ENCODE measurements around the gene PTPRK. TPM values are rescaled to one million over a fixed set of nuclear protein-coding genes. Genes with fewer than 3 reads are reported as not detected.
A peak's percentile ranks its signal among the peaks of the same experiment; 100 is the strongest.

PTPRK gene
- total RNA-seq (ENCODE audit: low replicate concordance), result 27.1 and 70.2 TPM in 2 replicates

GRCh38 chr6:128520436-128521281 lies at the start of gene PTPRK:
TSS of gene PTPRK (minus strand) at chr6:128520599. CDS start at chr6:128520358, 241 bp downstream.
- peak; percentile 34 for TF ChIP-seq CTCF (IDR thresholded peaks at IDR 0.05; ENCODE audit: insufficient read depth, low read length)
- peak; percentile 88 for DNase-seq (ENCODE audit: low read depth)
- H3K4me3 ChIP-seq (ENCODE audit: low read depth, low read length), result peak within 1 kb of the TSS; percentile 98

- peak; percentile 26 for DNase-seq (ENCODE audit: low read depth)
- no peak overlapping the region for H3K4me3 ChIP-seq (ENCODE audit: low read depth, low read length)
- no peak for TF ChIP-seq CTCF (IDR thresholded peaks at IDR 0.05; ENCODE audit: insufficient read depth, low read length)
Measured at GRCh38 chr6:128567029-128567428, 46.6 kb upstream of the PTPRK start.

- no peak for TF ChIP-seq CTCF (IDR thresholded peaks at IDR 0.05; ENCODE audit: insufficient read depth, low read length)
Measured at GRCh38 chr6:128560966-128561365, 40.6 kb upstream of the PTPRK start.

GRCh38 chr6:128558924-128559323 lies 38.5 kb upstream of the PTPRK start:
- no peak for TF ChIP-seq CTCF (IDR thresholded peaks at IDR 0.05; ENCODE audit: insufficient read depth, low read length)
- no peak for DNase-seq (ENCODE audit: low read depth)
- H3K4me3 ChIP-seq (ENCODE audit: low read depth, low read length), result no peak overlapping the region

More at GRCh38 chr6:128560966-128561365, 40.6 kb upstream of the PTPRK start:
- no peak overlapping the region for H3K4me3 ChIP-seq (ENCODE audit: low read depth, low read length)
- DNase-seq (ENCODE audit: low read depth), result no peak

- no peak for DNase-seq (ENCODE audit: low read depth)
- no peak overlapping the region for H3K4me3 ChIP-seq (ENCODE audit: low read depth, low read length)
- no peak for TF ChIP-seq CTCF (IDR thresholded peaks at IDR 0.05; ENCODE audit: insufficient read depth, low read length)
Measured at GRCh38 chr6:128558021-128558420, 37.6 kb upstream of the PTPRK start.

- no peak for TF ChIP-seq CTCF (IDR thresholded peaks at IDR 0.05; ENCODE audit: insufficient read depth, low read length)
- no peak overlapping the region for H3K4me3 ChIP-seq (ENCODE audit: low read depth, low read length)
- peak; percentile 40 for DNase-seq (ENCODE audit: low read depth)
Measured at GRCh38 chr6:128557081-128557480, 36.7 kb upstream of the PTPRK start.
